ENCODE measurements around the gene AP1G2. TPM values are rescaled to one million over a fixed set of nuclear protein-coding genes. Genes with fewer than 3 reads are reported as not detected.

The AP1G2 gene
- total and polyA plus RNA-seq, 2 of the 13 experiments (the other 11 are each of a cell fraction or from before 2014, with no cell fraction given) = 96.9 to 611 TPM

DNA sequence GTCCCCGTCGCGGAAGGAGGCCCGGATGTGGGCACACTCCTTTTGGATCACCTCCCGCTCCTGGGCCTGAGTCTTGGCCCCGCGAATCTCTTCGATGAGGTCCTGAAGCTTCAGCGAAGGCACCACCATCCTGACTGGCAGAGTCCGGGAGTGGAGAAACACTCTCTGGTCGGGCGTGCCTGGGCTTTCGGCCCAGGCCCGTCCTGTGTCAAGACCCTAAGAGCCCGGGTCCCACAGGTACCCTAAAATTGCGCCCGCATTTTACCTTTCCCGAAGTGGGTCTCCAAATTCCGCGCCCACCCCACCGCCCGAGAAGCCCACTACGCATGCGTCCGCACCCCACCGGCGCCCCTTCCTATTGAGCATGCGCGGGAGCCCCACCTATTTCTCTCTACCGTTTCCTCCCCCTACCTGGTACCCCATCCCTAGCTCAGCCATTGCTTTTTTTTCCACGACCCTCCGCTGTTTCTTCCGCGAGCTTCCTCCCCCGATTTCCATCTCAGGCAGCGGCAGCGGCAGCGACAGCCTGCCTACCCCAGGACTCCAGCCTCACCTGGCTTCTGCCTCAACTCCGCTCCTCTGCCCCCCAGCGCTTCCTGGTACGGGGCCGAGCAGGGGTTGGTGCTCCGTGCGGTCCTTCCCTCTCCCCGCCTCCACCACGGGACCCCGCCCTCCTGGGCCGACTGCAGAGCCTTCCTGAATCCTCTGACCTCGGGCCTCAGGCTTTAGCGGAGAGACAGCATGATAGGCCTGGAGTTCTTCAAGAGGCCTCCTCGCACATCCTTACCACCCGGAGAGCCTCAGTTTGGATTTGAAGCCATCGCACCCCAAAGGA, at the start of gene AP1G2 (continued):
- TF ChIP-seq IKZF5 (CRISPR knock-in tag; IDR thresholded peaks at IDR 0.05) (peak; percentile 92), HOXA3 (CRISPR knock-in tag; IDR thresholded peaks at IDR 0.05) (peak; percentile 81; the same call in 1 of the 2 replicates), MXI1 (IDR thresholded peaks at IDR 0.05; ENCODE audit: borderline replicate concordance, low read depth, low read length) (peak; percentile 57; the same call in 2 of the 3 replicates), ZNF83 (CRISPR knock-in tag; IDR thresholded peaks at IDR 0.05; ENCODE audit: borderline replicate concordance) (peak; percentile 86; the same call in 1 of the 2 replicates), ZKSCAN8 (CRISPR knock-in tag; IDR thresholded peaks at IDR 0.05; ENCODE audit: borderline replicate concordance) (peak; percentile 14; the same call in 1 of the 2 replicates), SNRNP70 (IDR thresholded peaks at IDR 0.05; ENCODE audit: low read depth, low read length) (no peak), NONO (IDR thresholded peaks at IDR 0.05) (0 out of 2 replicates have a peak, but pooled peaks have one; percentile 33), NONO (CRISPR knock-in tag; conservative IDR thresholded peaks at IDR 0.05) (peak; percentile 97), PBX2 (CRISPR knock-in tag; IDR thresholded peaks at IDR 0.05) (0 out of 2 replicates have a peak, but pooled peaks have one; percentile 21), ZNF556 (CRISPR knock-in tag; IDR thresholded peaks at IDR 0.05; ENCODE audit: borderline replicate concordance) (peak; percentile 99), RARG (CRISPR knock-in tag; IDR thresholded peaks at IDR 0.05; ENCODE audit: low read depth) (0 out of 2 replicates have a peak, but pooled peaks have one; percentile 94), MEIS1 (CRISPR knock-in tag; IDR thresholded peaks at IDR 0.05; ENCODE audit: borderline replicate concordance) (peak; percentile 95), NCOR1 (IDR thresholded peaks at IDR 0.05; ENCODE audit: borderline replicate concordance, low read length) (peak; percentile 43; the same call in 1 of the 2 replicates), ZNF770 (CRISPR knock-in tag; IDR thresholded peaks at IDR 0.05) (peak; percentile 75), ZNF224 (CRISPR knock-in tag; IDR thresholded peaks at IDR 0.05) (peak; percentile 51), RBM39 (IDR thresholded peaks at IDR 0.05; ENCODE audit: low read depth, low read length, poor library complexity, severe bottlenecking) (peak; percentile 98), NFIB (CRISPR knock-in tag; IDR thresholded peaks at IDR 0.05; ENCODE audit: borderline replicate concordance) (no peak), RBAK (CRISPR knock-in tag; IDR thresholded peaks at IDR 0.05) (peak; percentile 74; the same call in 1 of the 2 replicates)
- TF ChIP-seq, protein P1, sequence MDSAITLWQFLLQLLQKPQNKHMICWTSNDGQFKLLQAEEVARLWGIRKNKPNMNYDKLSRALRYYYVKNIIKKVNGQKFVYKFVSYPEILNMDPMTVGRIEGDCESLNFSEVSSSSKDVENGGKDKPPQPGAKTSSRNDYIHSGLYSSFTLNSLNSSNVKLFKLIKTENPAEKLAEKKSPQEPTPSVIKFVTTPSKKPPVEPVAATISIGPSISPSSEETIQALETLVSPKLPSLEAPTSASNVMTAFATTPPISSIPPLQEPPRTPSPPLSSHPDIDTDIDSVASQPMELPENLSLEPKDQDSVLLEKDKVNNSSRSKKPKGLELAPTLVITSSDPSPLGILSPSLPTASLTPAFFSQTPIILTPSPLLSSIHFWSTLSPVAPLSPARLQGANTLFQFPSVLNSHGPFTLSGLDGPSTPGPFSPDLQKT (CRISPR knock-in tag; IDR thresholded peaks at IDR 0.05; ENCODE audit: borderline replicate concordance) = no peak
- TF ChIP-seq, protein P2, sequence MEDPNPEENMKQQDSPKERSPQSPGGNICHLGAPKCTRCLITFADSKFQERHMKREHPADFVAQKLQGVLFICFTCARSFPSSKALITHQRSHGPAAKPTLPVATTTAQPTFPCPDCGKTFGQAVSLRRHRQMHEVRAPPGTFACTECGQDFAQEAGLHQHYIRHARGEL (CRISPR knock-in tag; IDR thresholded peaks at IDR 0.05) = no peak
- TF ChIP-seq, protein P3, sequence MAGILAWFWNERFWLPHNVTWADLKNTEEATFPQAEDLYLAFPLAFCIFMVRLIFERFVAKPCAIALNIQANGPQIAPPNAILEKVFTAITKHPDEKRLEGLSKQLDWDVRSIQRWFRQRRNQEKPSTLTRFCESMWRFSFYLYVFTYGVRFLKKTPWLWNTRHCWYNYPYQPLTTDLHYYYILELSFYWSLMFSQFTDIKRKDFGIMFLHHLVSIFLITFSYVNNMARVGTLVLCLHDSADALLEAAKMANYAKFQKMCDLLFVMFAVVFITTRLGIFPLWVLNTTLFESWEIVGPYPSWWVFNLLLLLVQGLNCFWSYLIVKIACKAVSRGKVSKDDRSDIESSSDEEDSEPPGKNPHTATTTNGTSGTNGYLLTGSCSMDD (CRISPR knock-in tag; IDR thresholded peaks at IDR 0.05) = no peak
